Gastrocnemius medialis (tissue), 4 donors: Measurements from ENCODE around the gene GPS1.

Experiments
- CTCF ChIP-seq, 5 experiments: fragments of 450-650 bp in 3 of 5; fragments of 200-600 bp in 2 of 5; sonication (generic) in 2 of 5; IDR thresholded peaks in 4 of 5; conservative IDR thresholded peaks in 1 of 5; 1 replicate in 4 of 5; 2 replicates in 1 of 5; pipeline ENCODE4 v1.5.1; 2016 to 2019; ENCODE audit warnings: antibody characterized with exemption in 5 of 5, mild to moderate bottlenecking in 3 of 5, moderate library complexity in 3 of 5
- POLR2A ChIP-seq, 2 donors: fragments of 450-650 bp; IDR thresholded peaks; one replicate each; pipeline ENCODE4 v1.6.1; 2017; ENCODE audit warnings: antibody characterized with exemption in 2 of 2, mild to moderate bottlenecking in 2 of 2, moderate library complexity in 2 of 2

GRCh38 chr17:82036634-82037091 lies 15.0 kb upstream of the GPS1 start:
- no peak for TF ChIP-seq CTCF (IDR thresholded peaks at IDR 0.05 in 4 of 5, conservative IDR thresholded peaks at IDR 0.05 in 1 of 5)
- no peak for TF ChIP-seq POLR2A (IDR thresholded peaks at IDR 0.05)
